Measurements from ENCODE around the gene FLNC.

DNA sequence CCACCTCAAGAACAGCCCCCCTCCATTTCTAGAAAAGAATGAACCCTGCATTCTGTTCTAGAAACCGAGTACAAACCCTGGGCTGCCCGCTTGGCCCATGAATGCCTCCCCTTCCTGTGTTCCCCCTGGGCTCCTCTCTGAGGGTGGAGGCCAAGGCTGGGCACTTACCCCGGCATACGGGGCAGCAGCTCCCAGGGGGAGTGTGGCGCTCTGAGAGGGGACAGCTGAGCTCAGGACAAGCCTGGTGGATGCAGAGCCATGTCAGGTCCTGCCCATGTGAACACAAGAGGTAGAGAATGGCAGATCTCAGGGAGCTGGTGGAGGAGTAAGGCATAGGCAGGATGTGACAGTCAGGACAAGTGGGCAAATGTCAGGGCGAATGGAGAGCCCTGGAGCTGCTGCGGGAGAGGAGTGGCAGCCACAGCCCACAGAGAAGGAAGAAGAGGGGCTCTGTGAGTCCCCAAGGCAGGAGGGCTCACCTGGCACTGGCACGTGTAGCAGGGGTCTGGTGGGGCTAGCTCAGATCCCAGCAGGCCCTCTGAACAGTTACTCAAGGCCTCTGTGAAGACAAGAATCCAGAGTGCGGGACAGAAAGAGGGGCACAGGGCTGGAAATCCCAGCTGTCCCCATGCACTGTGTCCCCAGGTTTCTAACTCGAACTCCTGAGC, 51.4 kb downstream of the FLNC start:
- TF ChIP-seq, protein P1, sequence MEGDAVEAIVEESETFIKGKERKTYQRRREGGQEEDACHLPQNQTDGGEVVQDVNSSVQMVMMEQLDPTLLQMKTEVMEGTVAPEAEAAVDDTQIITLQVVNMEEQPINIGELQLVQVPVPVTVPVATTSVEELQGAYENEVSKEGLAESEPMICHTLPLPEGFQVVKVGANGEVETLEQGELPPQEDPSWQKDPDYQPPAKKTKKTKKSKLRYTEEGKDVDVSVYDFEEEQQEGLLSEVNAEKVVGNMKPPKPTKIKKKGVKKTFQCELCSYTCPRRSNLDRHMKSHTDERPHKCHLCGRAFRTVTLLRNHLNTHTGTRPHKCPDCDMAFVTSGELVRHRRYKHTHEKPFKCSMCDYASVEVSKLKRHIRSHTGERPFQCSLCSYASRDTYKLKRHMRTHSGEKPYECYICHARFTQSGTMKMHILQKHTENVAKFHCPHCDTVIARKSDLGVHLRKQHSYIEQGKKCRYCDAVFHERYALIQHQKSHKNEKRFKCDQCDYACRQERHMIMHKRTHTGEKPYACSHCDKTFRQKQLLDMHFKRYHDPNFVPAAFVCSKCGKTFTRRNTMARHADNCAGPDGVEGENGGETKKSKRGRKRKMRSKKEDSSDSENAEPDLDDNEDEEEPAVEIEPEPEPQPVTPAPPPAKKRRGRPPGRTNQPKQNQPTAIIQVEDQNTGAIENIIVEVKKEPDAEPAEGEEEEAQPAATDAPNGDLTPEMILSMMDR (IDR thresholded peaks at IDR 0.05; ENCODE audit: extremely low read depth in 1 of 2, insufficient read depth in 1 of 2, low read depth in 1 of 2, low read length in 2 of 2): no peak
- TF ChIP-seq JUN (IDR thresholded peaks at IDR 0.05; ENCODE audit: borderline replicate concordance, insufficient read depth, insufficient read length, low read depth) (no peak), EZH2 (IDR thresholded peaks at IDR 0.05; ENCODE audit: borderline replicate concordance, low read depth, low read length, severe bottlenecking) (no peak)

Data from endothelial cell of umbilical vein (primary cell).